ENCODE results near the gene MCTP1. TPM values are rescaled to one million over a fixed set of nuclear protein-coding genes. Genes with fewer than 3 reads are reported as not detected.

Gene MCTP1
- total and polyA plus RNA-seq, 2 of the 8 experiments (the other 6 are each of a cell fraction or from before 2014, with no cell fraction given): 0.56 to 3.4 TPM

GRCh38 chr5:95175106-95175505 is 109.8 kb downstream of the MCTP1 start:
- Histone ChIP-seq H3K79me1 (ENCODE audit: low read depth, low read length) (no peaks in the 10 kb centered on the region), H2AFZ (ENCODE audit: low read length) (no peak overlapping the region), H3K23ac (ENCODE audit: insufficient read length) (no peak overlapping the region), H2AK5ac (ENCODE audit: low read depth, low read length) (no peak overlapping the region), H4K5ac (ENCODE audit: insufficient read length, low read depth, low read length) (no peak overlapping the region), H3K9me3 (ENCODE audit: insufficient read depth in 2 of 2, low read depth in 1 of 2, low read length in 1 of 2) (no peaks in the 10 kb centered on the region), H2BK12ac (ENCODE audit: low read depth, low read length) (no peak overlapping the region), H2BK15ac (ENCODE audit: low read length) (no peak overlapping the region), H3K4ac (replicated peaks; ENCODE audit: insufficient read length, low read depth, low read length) (no peak overlapping the region), H2BK20ac (ENCODE audit: low read length) (no peak overlapping the region), H2BK5ac (ENCODE audit: low read depth, low read length) (no peak overlapping the region), H4K91ac (replicated peaks; ENCODE audit: insufficient read length, low read length) (no peak overlapping the region), H4K8ac (ENCODE audit: extremely low read depth, insufficient read depth, low read length) (no peak overlapping the region), H3K4me3 (ENCODE audit: extremely low read depth in 1 of 4, insufficient read depth in 2 of 4, low read depth in 3 of 4, low read length in 4 of 4) (no peak overlapping the region), H3K27me3 (replicated peaks in 1 of 4; ENCODE audit: control insufficient read depth in 3 of 4, extremely low read depth in 1 of 4, insufficient read depth in 3 of 4, low read length in 3 of 4) (no peaks in the 10 kb centered on the region), H3K14ac (ENCODE audit: insufficient read length) (no peak overlapping the region), H3K79me2 (ENCODE audit: control insufficient read depth in 1 of 2, insufficient read depth in 2 of 2, low read length in 2 of 2) (no peaks in the 10 kb centered on the region), H3K56ac (replicated peaks; ENCODE audit: insufficient read length, low read depth, low read length) (no peak overlapping the region), H2BK120ac (replicated peaks; ENCODE audit: low read depth, low read length) (no peak overlapping the region), H3K4me1 (replicated peaks in 1 of 4; ENCODE audit: control insufficient read depth in 3 of 4, insufficient read depth in 4 of 4, low read length in 3 of 4) (peaks cover 3 to 28% (median 17%) of the 10 kb centered on the region in 4 experiments; a peak in 6 of 7 replicates), H3K9ac (replicated peaks in 1 of 4; ENCODE audit: extremely low read depth in 1 of 4, low read depth in 3 of 4, low read length in 3 of 4) (no peak overlapping the region), H3K23me2 (ENCODE audit: low read depth, low read length) (no peaks in the 10 kb centered on the region), H3K27ac (ENCODE audit: low read depth, low read length) (no peak overlapping the region), H4K20me1 (replicated peaks in 1 of 2; ENCODE audit: control insufficient read depth in 1 of 2, insufficient read depth in 2 of 2, low read length in 2 of 2) (no peaks in the 10 kb centered on the region), H3K4me2 (ENCODE audit: insufficient read depth in 1 of 2, low read depth in 2 of 2, low read length in 2 of 2) (no peak overlapping the region), H3K18ac (ENCODE audit: extremely low read depth, low read length) (no peak overlapping the region), H3K36me3 (ENCODE audit: control insufficient read depth in 2 of 4, insufficient read depth in 4 of 4, low read length in 3 of 4) (no peaks in the 10 kb centered on the region)
- no peak for DNase-seq (ENCODE audit: low read depth in 1 of 2, low spot score in 2 of 2)
- TF ChIP-seq KDM1A (IDR thresholded peaks at IDR 0.05; ENCODE audit: borderline replicate concordance, low read length) (no peak), PHF8 (conservative IDR thresholded peaks at IDR 0.05; ENCODE audit: low read depth, low read length) (no peak), SIX5 (IDR thresholded peaks at IDR 0.05; ENCODE audit: low read depth, low read length) (no peak), ZNF274 (IDR thresholded peaks at IDR 0.05; ENCODE audit: borderline replicate concordance, extremely low read depth, low read length) (no peak), RNF2 (IDR thresholded peaks at IDR 0.05; ENCODE audit: borderline replicate concordance, low read depth, low read length, missing control alignments, poor library complexity, severe bottlenecking) (no peak), SIRT6 (IDR thresholded peaks at IDR 0.05; ENCODE audit: low read length) (no peak), GABPA (IDR thresholded peaks at IDR 0.05; ENCODE audit: borderline replicate concordance, insufficient read depth, low read length) (no peak), BRCA1 (IDR thresholded peaks at IDR 0.05; ENCODE audit: low read depth, low read length) (no peak), NRF1 (IDR thresholded peaks at IDR 0.05; ENCODE audit: low read depth, low read length) (no peak), RBBP5 (IDR thresholded peaks at IDR 0.05; ENCODE audit: borderline replicate concordance, low read depth, low read length) (no peak), CHD2 (IDR thresholded peaks at IDR 0.05; ENCODE audit: low read length) (no peak), KDM5A (IDR thresholded peaks at IDR 0.05; ENCODE audit: low read length) (no peak)
- ChIA-PET CTCF (ENCODE audit: partially characterized antibody) (interaction anchor here (1.4 to 1.6 kb wide), 2 partner anchors 37 to 206 kb away, joined by 4 to 5 read pairs; no protein-coding TSS in a partner anchor), POLR2A (ENCODE audit: partially characterized antibody) (no interaction called here)
- WGBS, 2 experiments (ENCODE audit: extremely low coverage in 1 of 2, insufficient coverage in 1 of 2, insufficient read length in 1 of 2, insufficient replicate concordance in 2 of 2, low coverage in 1 of 2, low lambda C conversion rate in 2 of 2, missing lambda C conversion rate in 1 of 2): 78% methylated on average over 3 of the region's 3 CpGs; no CpG with 5 or more reads in 1 of the 2 experiments
- FAIRE-seq: no peak

Measured in H1 (cell line).